Liver (tissue), 3 donors: Measurements from ENCODE around the gene EIF4E3.

Experiments
- CTCF ChIP-seq: fragments of 150-350 bp; IDR thresholded peaks from 2 replicates; pipeline ENCODE4 v1.5.1; 2017; ENCODE audit warnings: improper control_type of control experiment, low read depth, low read length; ENCODE audit not compliant: missing input control
- RAD21 ChIP-seq, 2 donors: IDR thresholded peaks; 2 replicates each; pipeline ENCODE4 v1.6.1; 2016; ENCODE audit warnings: antibody characterized with exemption in 2 of 2, mild to moderate bottlenecking in 2 of 2
- REST ChIP-seq: IDR thresholded peaks from 2 replicates; pipeline ENCODE4 v1.6.1; 2016; ENCODE audit warnings: antibody characterized with exemption, mild to moderate bottlenecking
- donor health status: healthy.
- donor health status: healthy.

- TF ChIP-seq CTCF (no peak), RAD21 (IDR thresholded peaks at IDR 0.05) (no peak), REST (no peak)
Observed at GRCh38 chr3:71744738-71745137, 19.5 kb upstream of the EIF4E3 start.
